Measurements from ENCODE around the gene OAS2.
"Not testable (repeated sequence)": the region's sequence is repeated elsewhere in the genome, so short reads cannot be mapped to it uniquely, and the experiment has no call there.

The OAS2 gene

GRCh38 chr12:112986291-112986800 lies 8.0 kb downstream of the OAS2 start:
- no peak for TF ChIP-seq CTCF (IDR thresholded peaks at IDR 0.05; ENCODE audit: poor library complexity, severe bottlenecking)
- no peaks in the 10 kb centered on the region for H3K36me3 ChIP-seq (ENCODE audit: low read depth)
- H3K4me1 ChIP-seq (ENCODE audit: insufficient read depth, poor library complexity, severe bottlenecking) = peaks cover 9% of the 10 kb centered on the region
- peaks cover 4% of the 10 kb centered on the region for H3K9me3 ChIP-seq (ENCODE audit: severe bottlenecking)
- ATAC-seq (ENCODE audit: low read depth) (no peak), DNase-seq (ENCODE audit: low spot score) (no peak)
- no peak overlapping the region for H3K27ac ChIP-seq (ENCODE audit: poor library complexity, severe bottlenecking)
- no peak overlapping the region for H3K4me3 ChIP-seq (ENCODE audit: severe bottlenecking)
- H3K27me3 ChIP-seq (ENCODE audit: insufficient read depth, poor library complexity, severe bottlenecking) = no peaks in the 10 kb centered on the region

GRCh38 chr12:112987561-112987960 lies 9.2 kb downstream of the OAS2 start:
- ATAC-seq (ENCODE audit: low read depth) = no peak
- H3K27ac ChIP-seq (ENCODE audit: poor library complexity, severe bottlenecking) = no peak overlapping the region
- no peak for TF ChIP-seq CTCF (IDR thresholded peaks at IDR 0.05; ENCODE audit: poor library complexity, severe bottlenecking)
- no peaks in the 10 kb centered on the region for H3K36me3 ChIP-seq (ENCODE audit: low read depth)
- peaks cover 4% of the 10 kb centered on the region for H3K9me3 ChIP-seq (ENCODE audit: severe bottlenecking)
- H3K4me3 ChIP-seq (ENCODE audit: severe bottlenecking) = no peak overlapping the region
- H3K4me1 ChIP-seq (ENCODE audit: insufficient read depth, poor library complexity, severe bottlenecking) = peaks cover 9% of the 10 kb centered on the region
- no peaks in the 10 kb centered on the region for H3K27me3 ChIP-seq (ENCODE audit: insufficient read depth, poor library complexity, severe bottlenecking)
- DNase-seq (ENCODE audit: low spot score) = no peak

- Histone ChIP-seq H3K4me3 (ENCODE audit: severe bottlenecking) (no peak overlapping the region), H3K27me3 (ENCODE audit: insufficient read depth, poor library complexity, severe bottlenecking) (no peaks in the 10 kb centered on the region), H3K36me3 (ENCODE audit: low read depth) (no peaks in the 10 kb centered on the region), H3K4me1 (ENCODE audit: insufficient read depth, poor library complexity, severe bottlenecking) (peaks cover 9% of the 10 kb centered on the region), H3K27ac (ENCODE audit: poor library complexity, severe bottlenecking) (no peak overlapping the region), H3K9me3 (ENCODE audit: severe bottlenecking) (peaks cover 4% of the 10 kb centered on the region)
- DNase-seq (ENCODE audit: low spot score) (no peak), ATAC-seq (ENCODE audit: low read depth) (no peak)
- no peak for TF ChIP-seq CTCF (IDR thresholded peaks at IDR 0.05; ENCODE audit: poor library complexity, severe bottlenecking)
These were observed 9.9 kb downstream of the OAS2 start for GRCh38 chr12:112988224-112988623.

GRCh38 chr12:112988823-112989385 lies 10.6 kb downstream of the OAS2 start:
- not testable (repeated sequence) for DNase-seq (ENCODE audit: low spot score); H3K4me1 ChIP-seq (ENCODE audit: insufficient read depth, poor library complexity, severe bottlenecking); ATAC-seq (ENCODE audit: low read depth); H3K9me3 ChIP-seq (ENCODE audit: severe bottlenecking); H3K27ac ChIP-seq (ENCODE audit: poor library complexity, severe bottlenecking); H3K4me3 ChIP-seq (ENCODE audit: severe bottlenecking); H3K27me3 ChIP-seq (ENCODE audit: insufficient read depth, poor library complexity, severe bottlenecking); H3K36me3 ChIP-seq (ENCODE audit: low read depth)

GRCh38 chr12:112989806-112990205 lies 11.5 kb downstream of the OAS2 start:
- Histone ChIP-seq H3K9me3 (ENCODE audit: severe bottlenecking) (peaks cover 2% of the 10 kb centered on the region), H3K4me3 (ENCODE audit: severe bottlenecking) (no peak overlapping the region), H3K27ac (ENCODE audit: poor library complexity, severe bottlenecking) (no peak overlapping the region), H3K4me1 (ENCODE audit: insufficient read depth, poor library complexity, severe bottlenecking) (peaks cover 9% of the 10 kb centered on the region), H3K36me3 (ENCODE audit: low read depth) (no peaks in the 10 kb centered on the region), H3K27me3 (ENCODE audit: insufficient read depth, poor library complexity, severe bottlenecking) (no peaks in the 10 kb centered on the region)
- ATAC-seq (ENCODE audit: low read depth) = no peak
- no peak for DNase-seq (ENCODE audit: low spot score)
- TF ChIP-seq CTCF (IDR thresholded peaks at IDR 0.05; ENCODE audit: poor library complexity, severe bottlenecking) = no peak
